Measurements from ENCODE around the gene ZW10. TPM values are rescaled to one million over a fixed set of nuclear protein-coding genes. Genes with fewer than 3 reads are reported as not detected.
"Not testable (repeated sequence)": the region's sequence is repeated elsewhere in the genome, so short reads cannot be mapped to it uniquely, and the experiment has no call there.

Gene ZW10
- polyA plus RNA-seq, 1 donor from 2014 or later: 20.8 TPM

GRCh38 chr11:113764527-113765219 lies 8.8 kb downstream of the ZW10 start:
- Histone ChIP-seq H3K79me2 (replicated peaks; ENCODE audit: insufficient read depth, low read length) (no peaks in the 10 kb centered on the region), H3K27ac (ENCODE audit: low read length) (no peak overlapping the region), H3K9ac (ENCODE audit: low read length) (no peak overlapping the region), H3K27me3 (ENCODE audit: insufficient read depth, low read depth, low read length) (no peaks in the 10 kb centered on the region), H3K9me3 (ENCODE audit: low read length) (no peaks in the 10 kb centered on the region), H2AFZ (ENCODE audit: low read depth, low read length) (no peak overlapping the region), H3K9me2 (ENCODE audit: insufficient read depth, low read length) (no peaks in the 10 kb centered on the region), H3F3A (ENCODE audit: insufficient read depth, low read length, poor library complexity, severe bottlenecking) (no peaks in the 10 kb centered on the region), H4K20me1 (ENCODE audit: insufficient read depth) (no peaks in the 10 kb centered on the region), H3K4me2 (ENCODE audit: low read length) (no peak overlapping the region), H3K36me3 (ENCODE audit: insufficient read depth, low read length) (no peaks in the 10 kb centered on the region), H3K4me3 (ENCODE audit: low read length) (no peak overlapping the region)
- TF ChIP-seq SMC3 (conservative IDR thresholded peaks at IDR 0.05; ENCODE audit: poor library complexity): no peak
- no peak for TF ChIP-seq POLR2AphosphoS5 (IDR thresholded peaks at IDR 0.05)
- TF ChIP-seq RAD21 (conservative IDR thresholded peaks at IDR 0.05): no peak
- no peak for TF ChIP-seq MXI1 (conservative IDR thresholded peaks at IDR 0.05; ENCODE audit: poor library complexity, severe bottlenecking)
- no peak for TF ChIP-seq CTCF (IDR thresholded peaks at IDR 0.05; ENCODE audit: poor library complexity, severe bottlenecking)
- no peak for TF ChIP-seq EZH2 (IDR thresholded peaks at IDR 0.05; ENCODE audit: borderline replicate concordance, insufficient read depth, low read length, poor library complexity, severe bottlenecking)
- TF ChIP-seq, protein P1, sequence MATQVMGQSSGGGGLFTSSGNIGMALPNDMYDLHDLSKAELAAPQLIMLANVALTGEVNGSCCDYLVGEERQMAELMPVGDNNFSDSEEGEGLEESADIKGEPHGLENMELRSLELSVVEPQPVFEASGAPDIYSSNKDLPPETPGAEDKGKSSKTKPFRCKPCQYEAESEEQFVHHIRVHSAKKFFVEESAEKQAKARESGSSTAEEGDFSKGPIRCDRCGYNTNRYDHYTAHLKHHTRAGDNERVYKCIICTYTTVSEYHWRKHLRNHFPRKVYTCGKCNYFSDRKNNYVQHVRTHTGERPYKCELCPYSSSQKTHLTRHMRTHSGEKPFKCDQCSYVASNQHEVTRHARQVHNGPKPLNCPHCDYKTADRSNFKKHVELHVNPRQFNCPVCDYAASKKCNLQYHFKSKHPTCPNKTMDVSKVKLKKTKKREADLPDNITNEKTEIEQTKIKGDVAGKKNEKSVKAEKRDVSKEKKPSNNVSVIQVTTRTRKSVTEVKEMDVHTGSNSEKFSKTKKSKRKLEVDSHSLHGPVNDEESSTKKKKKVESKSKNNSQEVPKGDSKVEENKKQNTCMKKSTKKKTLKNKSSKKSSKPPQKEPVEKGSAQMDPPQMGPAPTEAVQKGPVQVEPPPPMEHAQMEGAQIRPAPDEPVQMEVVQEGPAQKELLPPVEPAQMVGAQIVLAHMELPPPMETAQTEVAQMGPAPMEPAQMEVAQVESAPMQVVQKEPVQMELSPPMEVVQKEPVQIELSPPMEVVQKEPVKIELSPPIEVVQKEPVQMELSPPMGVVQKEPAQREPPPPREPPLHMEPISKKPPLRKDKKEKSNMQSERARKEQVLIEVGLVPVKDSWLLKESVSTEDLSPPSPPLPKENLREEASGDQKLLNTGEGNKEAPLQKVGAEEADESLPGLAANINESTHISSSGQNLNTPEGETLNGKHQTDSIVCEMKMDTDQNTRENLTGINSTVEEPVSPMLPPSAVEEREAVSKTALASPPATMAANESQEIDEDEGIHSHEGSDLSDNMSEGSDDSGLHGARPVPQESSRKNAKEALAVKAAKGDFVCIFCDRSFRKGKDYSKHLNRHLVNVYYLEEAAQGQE (IDR thresholded peaks at IDR 0.05; ENCODE audit: borderline replicate concordance): no peak
- TF ChIP-seq EP300 (conservative IDR thresholded peaks at IDR 0.05; ENCODE audit: poor library complexity, severe bottlenecking): no peak
- TF ChIP-seq TAF1 (IDR thresholded peaks at IDR 0.05; ENCODE audit: low read depth): no peak

GRCh38 chr11:113763040-113763439 lies 10.5 kb downstream of the ZW10 start:
- H3K4me2 ChIP-seq (ENCODE audit: low read length); H3K27ac ChIP-seq (ENCODE audit: low read length); H3K36me3 ChIP-seq (ENCODE audit: insufficient read depth, low read length); H3K9me3 ChIP-seq (ENCODE audit: low read length); H3K4me3 ChIP-seq (ENCODE audit: low read length); H3K9me2 ChIP-seq (ENCODE audit: insufficient read depth, low read length); H4K20me1 ChIP-seq (ENCODE audit: insufficient read depth); H3K9ac ChIP-seq (ENCODE audit: low read length); H3K27me3 ChIP-seq (ENCODE audit: insufficient read depth, low read depth, low read length); H2AFZ ChIP-seq (ENCODE audit: low read depth, low read length); H3K79me2 ChIP-seq (replicated peaks; ENCODE audit: insufficient read depth, low read length); H3F3A ChIP-seq (ENCODE audit: insufficient read depth, low read length, poor library complexity, severe bottlenecking): not testable (repeated sequence)
